Measurements from ENCODE around the gene ACAD11.
A peak's percentile ranks its signal among the peaks of the same experiment; 100 is the strongest.

ACAD11 gene, protein sequence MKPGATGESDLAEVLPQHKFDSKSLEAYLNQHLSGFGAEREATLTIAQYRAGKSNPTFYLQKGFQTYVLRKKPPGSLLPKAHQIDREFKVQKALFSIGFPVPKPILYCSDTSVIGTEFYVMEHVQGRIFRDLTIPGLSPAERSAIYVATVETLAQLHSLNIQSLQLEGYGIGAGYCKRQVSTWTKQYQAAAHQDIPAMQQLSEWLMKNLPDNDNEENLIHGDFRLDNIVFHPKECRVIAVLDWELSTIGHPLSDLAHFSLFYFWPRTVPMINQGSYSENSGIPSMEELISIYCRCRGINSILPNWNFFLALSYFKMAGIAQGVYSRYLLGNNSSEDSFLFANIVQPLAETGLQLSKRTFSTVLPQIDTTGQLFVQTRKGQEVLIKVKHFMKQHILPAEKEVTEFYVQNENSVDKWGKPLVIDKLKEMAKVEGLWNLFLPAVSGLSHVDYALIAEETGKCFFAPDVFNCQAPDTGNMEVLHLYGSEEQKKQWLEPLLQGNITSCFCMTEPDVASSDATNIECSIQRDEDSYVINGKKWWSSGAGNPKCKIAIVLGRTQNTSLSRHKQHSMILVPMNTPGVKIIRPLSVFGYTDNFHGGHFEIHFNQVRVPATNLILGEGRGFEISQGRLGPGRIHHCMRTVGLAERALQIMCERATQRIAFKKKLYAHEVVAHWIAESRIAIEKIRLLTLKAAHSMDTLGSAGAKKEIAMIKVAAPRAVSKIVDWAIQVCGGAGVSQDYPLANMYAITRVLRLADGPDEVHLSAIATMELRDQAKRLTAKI

DNA sequence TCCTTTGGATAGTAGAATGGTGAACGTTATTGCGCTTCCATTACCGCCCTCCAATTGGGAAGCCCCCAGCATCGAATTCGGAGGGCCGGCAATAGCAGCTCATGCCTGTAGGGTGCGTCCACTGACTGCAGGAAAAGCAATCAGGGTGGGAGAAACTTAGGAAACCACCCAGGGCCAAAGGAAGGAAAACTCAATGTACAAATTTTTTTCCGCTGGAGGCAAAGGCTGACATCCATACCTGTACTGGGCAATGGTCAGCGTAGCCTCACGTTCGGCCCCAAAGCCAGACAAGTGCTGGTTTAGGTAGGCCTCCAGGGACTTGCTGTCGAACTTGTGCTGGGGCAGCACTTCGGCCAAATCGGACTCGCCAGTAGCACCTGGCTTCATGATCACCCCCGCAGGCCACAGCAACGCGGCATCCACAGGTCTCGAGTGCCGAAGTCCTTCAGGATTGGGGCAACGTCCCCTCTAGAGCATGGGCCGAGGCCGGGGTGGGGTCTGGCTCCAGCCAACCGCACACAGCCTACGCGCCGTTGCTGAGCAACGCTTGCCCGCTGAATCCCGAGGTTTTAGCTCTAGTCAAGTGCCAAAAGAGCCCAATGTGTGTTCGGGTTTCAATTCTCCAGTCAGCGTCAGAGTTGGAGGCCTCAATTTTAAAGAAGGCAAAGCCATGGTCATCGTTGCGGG is at the start of gene ACAD11:
ACAD11 (minus strand) TSS at position 445 of the 687 bp plus-strand sequence; CDS start at position 387, 58 bp downstream.
- Histone ChIP-seq H3K27ac (ENCODE audit: low read depth, low read length) (peak within 1 kb of the TSS; percentile 92), H3K4me3 (ENCODE audit: low read depth in 1 of 2, low read length in 2 of 2) (peak within 1 kb of the TSS; percentile 96 to 97), H3K9me3 (ENCODE audit: control insufficient read depth in 1 of 2, low read length in 2 of 2) (no peaks in the 10 kb centered on the region), H3K4me1 (ENCODE audit: control insufficient read depth in 1 of 2, insufficient read depth in 2 of 2, low read length in 2 of 2) (peaks cover 23 to 55% of the 10 kb centered on the region in 2 donors), H3K36me3 (ENCODE audit: control insufficient read depth in 1 of 2, insufficient read depth in 2 of 2, low read length in 2 of 2) (no peaks in the 10 kb centered on the region), H3K27me3 (ENCODE audit: control insufficient read depth in 1 of 2, insufficient read depth in 2 of 2, low read length in 2 of 2) (no peaks in the 10 kb centered on the region), H3K9ac (ENCODE audit: low read depth in 1 of 2, low read length in 2 of 2) (peak within 1 kb of the TSS; percentile 87 to 95)

DNA sequence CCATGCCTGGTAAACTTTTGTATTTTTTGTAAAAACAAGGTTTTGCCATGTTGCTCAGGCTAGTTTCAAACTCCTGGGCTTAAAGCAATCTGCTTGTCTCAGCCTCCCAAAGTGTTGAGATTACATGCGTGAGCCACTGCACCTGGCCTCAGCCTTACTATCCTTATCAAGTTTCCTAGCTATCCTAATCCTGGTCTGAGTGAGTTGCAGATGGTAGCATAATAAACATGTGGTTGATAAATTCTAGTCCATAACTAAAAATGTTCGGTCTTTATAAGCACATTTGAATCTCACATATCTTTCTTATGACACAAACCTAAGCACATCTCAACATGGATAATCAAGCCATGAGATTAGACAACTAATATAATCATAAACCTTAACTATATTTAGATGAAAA is 44.1 kb upstream of the ACAD11 start:
- no peak overlapping the region for H3K9ac ChIP-seq (ENCODE audit: low read depth in 1 of 2, low read length in 2 of 2)
- H3K9me3 ChIP-seq (ENCODE audit: control insufficient read depth in 1 of 2, low read length in 2 of 2), result no peaks in the 10 kb centered on the region
- H3K36me3 ChIP-seq (ENCODE audit: control insufficient read depth in 1 of 2, insufficient read depth in 2 of 2, low read length in 2 of 2), result peaks cover 39 to 53% of the 10 kb centered on the region in 2 donors
- no peak overlapping the region for H3K27ac ChIP-seq (ENCODE audit: low read depth, low read length)
- H3K4me1 ChIP-seq (ENCODE audit: control insufficient read depth in 1 of 2, insufficient read depth in 2 of 2, low read length in 2 of 2), result no peaks in the 10 kb centered on the region
- no peaks in the 10 kb centered on the region for H3K27me3 ChIP-seq (ENCODE audit: control insufficient read depth in 1 of 2, insufficient read depth in 2 of 2, low read length in 2 of 2)
- H3K4me3 ChIP-seq (ENCODE audit: low read depth in 1 of 2, low read length in 2 of 2), result no peak overlapping the region

DNA sequence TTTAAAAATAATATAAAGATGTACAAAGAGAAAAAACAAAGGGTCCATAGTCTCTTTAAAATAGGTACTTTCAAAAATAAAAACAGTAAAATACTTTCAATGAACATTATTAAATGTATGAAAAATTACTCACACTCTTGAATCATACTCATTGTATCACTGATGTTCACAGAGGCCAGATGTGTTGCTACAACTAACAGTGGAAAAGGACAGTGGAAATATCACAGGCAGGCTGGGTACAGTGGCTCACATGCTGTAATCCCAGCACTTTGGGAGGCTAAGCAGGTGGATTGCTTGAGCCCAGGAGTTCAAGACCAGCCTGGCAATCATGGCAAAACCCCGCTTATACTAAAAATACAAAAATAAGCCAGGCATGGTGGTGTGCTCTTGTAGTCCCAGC is 35.8 kb upstream of the ACAD11 start:
- Histone ChIP-seq H3K36me3 (ENCODE audit: control insufficient read depth in 1 of 2, insufficient read depth in 2 of 2, low read length in 2 of 2) (peaks cover 15 to 55% of the 10 kb centered on the region in 2 donors), H3K9ac (ENCODE audit: low read depth in 1 of 2, low read length in 2 of 2) (no peak overlapping the region), H3K4me3 (ENCODE audit: low read depth in 1 of 2, low read length in 2 of 2) (no peak overlapping the region), H3K27ac (ENCODE audit: low read depth, low read length) (no peak overlapping the region), H3K9me3 (ENCODE audit: control insufficient read depth in 1 of 2, low read length in 2 of 2) (no peaks in the 10 kb centered on the region), H3K4me1 (ENCODE audit: control insufficient read depth in 1 of 2, insufficient read depth in 2 of 2, low read length in 2 of 2) (peaks cover 0 to 7% of the 10 kb centered on the region in 2 donors), H3K27me3 (ENCODE audit: control insufficient read depth in 1 of 2, insufficient read depth in 2 of 2, low read length in 2 of 2) (no peaks in the 10 kb centered on the region)

DNA sequence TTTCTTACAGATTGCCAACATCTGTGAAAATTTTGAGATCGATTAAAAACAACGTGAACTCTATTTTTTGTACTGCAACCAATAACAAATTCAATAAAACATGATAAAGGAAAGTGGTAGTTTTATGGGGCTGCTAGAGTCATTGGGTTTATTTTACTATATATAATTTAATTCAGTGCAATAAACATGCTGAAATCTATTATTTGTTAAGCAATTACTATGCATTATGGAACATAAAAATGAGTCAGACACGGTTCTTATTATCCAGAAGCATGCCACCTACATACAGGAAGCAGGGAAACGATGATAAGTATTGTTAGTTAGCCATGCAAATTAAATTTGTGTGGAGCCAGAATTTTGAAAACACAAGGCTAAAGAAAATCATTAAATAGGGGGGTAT is 35.4 kb upstream of the ACAD11 start:
- peaks cover 19 to 52% of the 10 kb centered on the region in 2 donors for H3K36me3 ChIP-seq (ENCODE audit: control insufficient read depth in 1 of 2, insufficient read depth in 2 of 2, low read length in 2 of 2)
- no peak overlapping the region for H3K9ac ChIP-seq (ENCODE audit: low read depth in 1 of 2, low read length in 2 of 2)
- H3K4me1 ChIP-seq (ENCODE audit: control insufficient read depth in 1 of 2, insufficient read depth in 2 of 2, low read length in 2 of 2), result peaks cover 0 to 7% of the 10 kb centered on the region in 2 donors
- no peak overlapping the region for H3K27ac ChIP-seq (ENCODE audit: low read depth, low read length)
- no peaks in the 10 kb centered on the region for H3K27me3 ChIP-seq (ENCODE audit: control insufficient read depth in 1 of 2, insufficient read depth in 2 of 2, low read length in 2 of 2)
- no peaks in the 10 kb centered on the region for H3K9me3 ChIP-seq (ENCODE audit: control insufficient read depth in 1 of 2, low read length in 2 of 2)
- no peak overlapping the region for H3K4me3 ChIP-seq (ENCODE audit: low read depth in 1 of 2, low read length in 2 of 2)

DNA sequence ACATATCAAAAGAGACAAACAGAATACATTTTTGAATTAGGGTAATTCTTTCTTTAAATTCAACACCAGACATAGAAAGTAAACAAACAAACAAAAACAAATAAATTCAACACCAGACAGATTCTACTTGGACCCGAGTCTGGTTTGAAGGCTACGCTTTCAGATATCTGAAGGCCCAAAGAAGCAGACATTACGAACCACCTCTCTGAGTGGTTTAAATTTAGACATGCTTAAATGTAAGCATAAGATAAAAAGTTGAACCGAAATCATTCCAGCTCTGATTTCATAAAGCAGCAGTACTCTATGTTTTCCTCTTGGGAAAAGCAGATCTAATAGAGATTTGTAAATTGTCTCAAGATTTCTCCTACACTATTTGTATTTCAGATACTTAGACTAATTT is 30.4 kb upstream of the ACAD11 start:
- no peak overlapping the region for H3K27ac ChIP-seq (ENCODE audit: low read depth, low read length)
- peaks cover 0 to 7% of the 10 kb centered on the region in 2 donors for H3K4me1 ChIP-seq (ENCODE audit: control insufficient read depth in 1 of 2, insufficient read depth in 2 of 2, low read length in 2 of 2)
- H3K9ac ChIP-seq (ENCODE audit: low read depth in 1 of 2, low read length in 2 of 2), result no peak overlapping the region
- H3K36me3 ChIP-seq (ENCODE audit: control insufficient read depth in 1 of 2, insufficient read depth in 2 of 2, low read length in 2 of 2), result peaks cover 37 to 52% of the 10 kb centered on the region in 2 donors
- H3K27me3 ChIP-seq (ENCODE audit: control insufficient read depth in 1 of 2, insufficient read depth in 2 of 2, low read length in 2 of 2), result no peaks in the 10 kb centered on the region
- H3K4me3 ChIP-seq (ENCODE audit: low read depth in 1 of 2, low read length in 2 of 2), result no peak overlapping the region
- H3K9me3 ChIP-seq (ENCODE audit: control insufficient read depth in 1 of 2, low read length in 2 of 2), result no peaks in the 10 kb centered on the region

DNA sequence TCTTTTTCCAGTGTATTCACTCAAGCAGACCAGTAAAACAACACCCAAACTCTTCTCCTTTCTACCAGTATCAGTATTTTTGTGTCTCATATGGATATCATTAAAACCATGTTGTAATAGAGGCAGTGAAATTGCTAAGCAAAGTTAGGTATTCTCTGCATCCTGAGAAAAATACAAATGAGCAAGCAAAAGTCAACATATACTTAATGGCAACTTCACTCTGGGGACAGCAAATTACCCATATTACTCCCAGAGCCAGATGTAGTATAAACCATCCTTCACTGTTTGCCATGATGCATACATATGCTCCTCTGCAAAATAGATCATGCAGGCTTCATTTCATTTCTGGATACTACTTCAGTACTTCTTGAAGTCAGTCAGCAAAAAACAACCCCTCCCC is 22.6 kb upstream of the ACAD11 start:
- Histone ChIP-seq H3K27ac (ENCODE audit: low read depth, low read length) (no peak overlapping the region), H3K9ac (ENCODE audit: low read depth in 1 of 2, low read length in 2 of 2) (no peak overlapping the region), H3K9me3 (ENCODE audit: control insufficient read depth in 1 of 2, low read length in 2 of 2) (no peaks in the 10 kb centered on the region), H3K36me3 (ENCODE audit: control insufficient read depth in 1 of 2, insufficient read depth in 2 of 2, low read length in 2 of 2) (peaks cover 27 to 56% of the 10 kb centered on the region in 2 donors), H3K27me3 (ENCODE audit: control insufficient read depth in 1 of 2, insufficient read depth in 2 of 2, low read length in 2 of 2) (no peaks in the 10 kb centered on the region), H3K4me3 (ENCODE audit: low read depth in 1 of 2, low read length in 2 of 2) (no peak overlapping the region), H3K4me1 (ENCODE audit: control insufficient read depth in 1 of 2, insufficient read depth in 2 of 2, low read length in 2 of 2) (no peaks in the 10 kb centered on the region)

DNA sequence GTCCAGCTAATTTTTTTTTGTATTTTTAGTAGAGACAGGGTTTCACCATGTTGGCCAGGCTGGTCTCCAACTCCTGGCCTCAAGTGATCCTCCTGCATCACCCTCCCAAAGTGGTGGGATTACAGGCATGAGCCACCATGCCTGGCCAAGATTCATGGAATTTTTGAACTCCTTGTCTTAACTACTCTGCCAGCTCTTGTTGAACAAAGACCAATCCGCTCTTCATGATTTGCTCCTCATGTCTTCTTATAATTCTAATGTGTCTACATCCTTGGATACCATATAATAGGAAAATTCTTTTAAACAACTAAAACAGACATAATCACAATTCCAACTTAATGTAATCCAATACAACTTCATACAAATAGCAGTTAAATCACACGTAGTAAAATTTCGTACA is 21.8 kb upstream of the ACAD11 start:
- H3K4me3 ChIP-seq (ENCODE audit: low read depth in 1 of 2, low read length in 2 of 2), result no peak overlapping the region
- no peak overlapping the region for H3K27ac ChIP-seq (ENCODE audit: low read depth, low read length)
- no peaks in the 10 kb centered on the region for H3K4me1 ChIP-seq (ENCODE audit: control insufficient read depth in 1 of 2, insufficient read depth in 2 of 2, low read length in 2 of 2)
- no peaks in the 10 kb centered on the region for H3K9me3 ChIP-seq (ENCODE audit: control insufficient read depth in 1 of 2, low read length in 2 of 2)
- peaks cover 27 to 64% of the 10 kb centered on the region in 2 donors for H3K36me3 ChIP-seq (ENCODE audit: control insufficient read depth in 1 of 2, insufficient read depth in 2 of 2, low read length in 2 of 2)
- no peaks in the 10 kb centered on the region for H3K27me3 ChIP-seq (ENCODE audit: control insufficient read depth in 1 of 2, insufficient read depth in 2 of 2, low read length in 2 of 2)
- no peak overlapping the region for H3K9ac ChIP-seq (ENCODE audit: low read depth in 1 of 2, low read length in 2 of 2)

DNA sequence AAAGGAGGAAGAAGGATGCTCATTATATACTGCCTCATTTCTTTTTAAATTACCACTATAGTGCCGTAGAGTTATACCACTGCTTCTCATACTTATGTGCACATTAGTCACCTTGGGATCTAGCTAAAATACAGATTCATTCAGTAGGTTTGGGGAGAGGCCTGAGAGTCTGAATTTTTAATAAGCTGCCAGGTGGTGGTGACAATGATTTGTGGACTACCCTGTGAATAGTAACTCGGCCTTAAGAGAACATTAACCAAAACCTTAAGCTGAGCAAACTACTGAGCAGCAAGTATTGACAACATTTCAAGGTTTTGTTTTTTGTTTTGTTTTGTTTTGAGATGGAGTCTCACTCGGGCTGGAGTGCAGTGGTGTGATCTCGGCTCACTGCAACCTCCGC is 20.3 kb upstream of the ACAD11 start:
- Histone ChIP-seq H3K27ac (ENCODE audit: low read depth, low read length) (no peak overlapping the region), H3K27me3 (ENCODE audit: control insufficient read depth in 1 of 2, insufficient read depth in 2 of 2, low read length in 2 of 2) (no peaks in the 10 kb centered on the region), H3K4me1 (ENCODE audit: control insufficient read depth in 1 of 2, insufficient read depth in 2 of 2, low read length in 2 of 2) (no peaks in the 10 kb centered on the region), H3K9me3 (ENCODE audit: control insufficient read depth in 1 of 2, low read length in 2 of 2) (no peaks in the 10 kb centered on the region), H3K36me3 (ENCODE audit: control insufficient read depth in 1 of 2, insufficient read depth in 2 of 2, low read length in 2 of 2) (peaks cover 20 to 72% of the 10 kb centered on the region in 2 donors), H3K9ac (ENCODE audit: low read depth in 1 of 2, low read length in 2 of 2) (no peak overlapping the region), H3K4me3 (ENCODE audit: low read depth in 1 of 2, low read length in 2 of 2) (no peak overlapping the region)

DNA sequence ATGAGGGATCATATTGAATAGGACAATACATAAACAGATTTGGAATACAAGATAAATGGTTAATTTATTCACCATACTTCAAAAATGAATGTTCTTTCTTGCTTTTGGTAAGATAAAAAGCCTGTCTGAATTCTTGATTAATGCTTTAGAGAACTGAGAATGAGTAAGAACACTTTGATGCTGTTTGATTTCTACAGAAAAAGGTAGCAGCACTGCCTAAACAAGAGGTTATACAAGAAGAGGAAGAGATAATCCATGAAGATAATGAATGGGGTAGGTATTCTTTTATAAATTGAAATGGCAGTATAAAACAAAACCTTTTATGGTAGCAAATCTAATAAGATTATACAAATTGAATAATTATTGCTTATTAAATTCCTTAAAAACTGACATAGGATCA is 15.8 kb upstream of the ACAD11 start:
- Histone ChIP-seq H3K9me3 (ENCODE audit: control insufficient read depth in 1 of 2, low read length in 2 of 2) (no peaks in the 10 kb centered on the region), H3K4me1 (ENCODE audit: control insufficient read depth in 1 of 2, insufficient read depth in 2 of 2, low read length in 2 of 2) (no peaks in the 10 kb centered on the region), H3K27ac (ENCODE audit: low read depth, low read length) (no peak overlapping the region), H3K36me3 (ENCODE audit: control insufficient read depth in 1 of 2, insufficient read depth in 2 of 2, low read length in 2 of 2) (peaks cover 0 to 75% of the 10 kb centered on the region in 2 donors), H3K9ac (ENCODE audit: low read depth in 1 of 2, low read length in 2 of 2) (no peak overlapping the region), H3K27me3 (ENCODE audit: control insufficient read depth in 1 of 2, insufficient read depth in 2 of 2, low read length in 2 of 2) (no peaks in the 10 kb centered on the region), H3K4me3 (ENCODE audit: low read depth in 1 of 2, low read length in 2 of 2) (no peak overlapping the region)
